HepG2 (cell line): ENCODE data around the gene GNL3. TPM values are rescaled to one million over a fixed set of nuclear protein-coding genes. Genes with fewer than 3 reads are reported as not detected.

Source experiments
- ATAC-seq: fragments of 200-7000 bp; cut with Tn5 transposase; 3 replicates; pipeline ENCODE4 v1.9.1; 2020; ENCODE audit warnings: mild to moderate bottlenecking, moderate library complexity
- BruUV-seq: library from RNA; stranded (reverse); fragments of 400-500 nt; replicated peaks from 2 replicates; lab custom pipeline; 2021; lab: Mats Ljungman, UMichigan
- CTCF ChIA-PET: fragments of 300-600 bp; formaldehyde crosslinking; extraction: SDS; loops from one replicate; lab custom pipeline; 2021; ENCODE audit warnings: low total read pairs, inconsistent platforms, low intra/inter-chr PET ratio; lab: Yijun Ruan, JAX
- POLR2A ChIA-PET: fragments of 350-600 bp; sonication (Branson Sonifier 250); formaldehyde crosslinking; loops from one replicate; lab custom pipeline; 2020; ENCODE audit warnings: antibody characterized with exemption, inconsistent platforms; lab: Yijun Ruan, JAX
- DNase-seq: peaks from one replicate; pipeline ENCODE4 v3.0.0-alpha.2; 2015; ENCODE audit warnings: low spot score
- FAIRE-seq: peaks from 3 replicates; lab custom pipeline; 2011; peaks lifted over from hg19 to GRCh38; lab: Jason Lieb, UNC
- H2AFZ ChIP-seq: one replicate; pipeline ENCODE4 v1.6.1; 2011; ENCODE audit warnings: low read length, inconsistent platforms
- H3K27ac ChIP-seq: fragments of 300-600 bp; 3 replicates; pipeline ENCODE4 v1.8.0; 2011; ENCODE audit warnings: mixed run types, mild to moderate bottlenecking, mixed read lengths, low read length, inconsistent platforms; ENCODE audit not compliant: insufficient read depth; ENCODE audit errors: extremely low read length
- H3K27me3 ChIP-seq, 2 experiments: fragments of 200-600 bp in 1 of 2; 2 replicates in 1 of 2; 3 replicates in 1 of 2; pipeline versions ENCODE4 v1.6.0 to v1.8.0; 2011; ENCODE audit warnings: low read length in 2 of 2, mild to moderate bottlenecking in 2 of 2, moderate library complexity in 2 of 2, inconsistent platforms in 1 of 2; ENCODE audit not compliant: insufficient read depth in 2 of 2, control insufficient read depth in 1 of 2
- H3K36me3 ChIP-seq, 2 experiments: fragments of 200-600 bp in 1 of 2; replicated peaks in 1 of 2; 2 replicates in 1 of 2; 3 replicates in 1 of 2; pipeline versions ENCODE4 v1.5.1 to v1.8.0; 2011; ENCODE audit warnings: low read length in 2 of 2, inconsistent platforms in 1 of 2; ENCODE audit not compliant: insufficient read depth in 2 of 2, control insufficient read depth in 1 of 2
- H3K4me1 ChIP-seq: 2 replicates; pipeline ENCODE4 v1.5.1; 2012; ENCODE audit warnings: low read length, inconsistent platforms; ENCODE audit not compliant: insufficient read depth
- H3K4me2 ChIP-seq: 2 replicates; pipeline ENCODE4 v1.6.0; 2011; ENCODE audit warnings: low read depth, low read length, inconsistent platforms
- H3K4me3 ChIP-seq, 3 experiments: fragments of 200-600 bp in 1 of 3; sonication (generic), shearing (Covaris generic) in 1 of 3; replicated peaks in 1 of 3; 2 replicates each; pipeline ENCODE4 v1.5.1; 2011 to 2016; ENCODE audit warnings: low read length in 3 of 3, inconsistent platforms in 2 of 3, low read depth in 2 of 3, mild to moderate bottlenecking in 2 of 3, control low read depth in 1 of 3, mixed read lengths in 1 of 3; ENCODE audit not compliant: insufficient read depth in 1 of 3
- H3K79me2 ChIP-seq: one replicate; pipeline ENCODE4 v1.6.1; 2011; ENCODE audit warnings: low read length, inconsistent platforms; ENCODE audit not compliant: insufficient read depth
- H3K9ac ChIP-seq: 2 replicates; pipeline ENCODE4 v1.6.0; 2011; ENCODE audit warnings: mild to moderate bottlenecking, low read depth, low read length, inconsistent platforms; ENCODE audit not compliant: insufficient read depth
- H3K9me3 ChIP-seq: 2 replicates; pipeline ENCODE4 v1.5.1; 2012; ENCODE audit warnings: mild to moderate bottlenecking, low read length
- H4K20me1 ChIP-seq: 2 replicates; pipeline ENCODE4 v1.6.0; 2011; ENCODE audit warnings: inconsistent platforms, mild to moderate bottlenecking, low read length, moderate library complexity; ENCODE audit not compliant: insufficient read depth
- BCL6 ChIP-seq: IDR thresholded peaks from 2 replicates; pipeline ENCODE4 v1.6.1; 2016; ENCODE audit warnings: missing genetic modification reagents, missing compliant biosample characterization
- EHMT2 ChIP-seq: fragments of 200-600 bp; sonication (generic); IDR thresholded peaks from 2 replicates; pipeline ENCODE4 v1.7.0; 2017; ENCODE audit warnings: antibody characterized with exemption, low read depth, low read length, borderline replicate concordance
- ETV5 ChIP-seq: IDR thresholded peaks from 2 replicates; pipeline ENCODE4 v1.6.1; 2018; ENCODE audit warnings: missing biosample characterization, missing genetic modification reagents, inconsistent platforms, borderline replicate concordance
- HOXA3 ChIP-seq: sonication (generic); formaldehyde crosslinking; IDR thresholded peaks from 2 replicates; pipeline ENCODE4 v1.5.0; 2020; ENCODE audit warnings: missing genetic modification reagents
- KAT8 ChIP-seq: IDR thresholded peaks from 2 replicates; pipeline ENCODE4 v1.6.1; 2016; ENCODE audit warnings: missing genetic modification reagents, missing compliant biosample characterization
- KDM6A ChIP-seq: IDR thresholded peaks from 2 replicates; pipeline ENCODE4 v1.6.1; 2016; ENCODE audit warnings: low read depth
- MBD4 ChIP-seq: IDR thresholded peaks from 2 replicates; pipeline ENCODE4 v1.6.1; 2012; ENCODE audit warnings: low read length, inconsistent platforms, borderline replicate concordance
- MED1 ChIP-seq: sonication (generic); formaldehyde crosslinking; IDR thresholded peaks from 2 replicates; pipeline ENCODE4 v1.4.0; 2020; ENCODE audit warnings: missing genetic modification reagents
- MXD4 ChIP-seq: IDR thresholded peaks from 2 replicates; pipeline ENCODE4 v1.6.1; 2016; ENCODE audit warnings: mild to moderate bottlenecking, missing biosample characterization, missing genetic modification reagents
- MXI1 ChIP-seq: IDR thresholded peaks from 3 replicates; pipeline ENCODE4 v1.6.1; 2012; ENCODE audit warnings: low read depth, low read length, inconsistent platforms, borderline replicate concordance
- MYC ChIP-seq: sonication (generic); formaldehyde crosslinking; IDR thresholded peaks from 2 replicates; pipeline ENCODE4 v1.9.0; 2021; ENCODE audit warnings: missing genetic modification reagents, borderline replicate concordance
- NCOR1 ChIP-seq: fragments of 200-600 bp; sonication (generic); IDR thresholded peaks from 2 replicates; pipeline ENCODE4 v1.7.0; 2017; ENCODE audit warnings: antibody characterized with exemption, low read length, borderline replicate concordance
- PAXIP1 ChIP-seq: sonication (generic); formaldehyde crosslinking; conservative IDR thresholded peaks from 2 replicates; pipeline ENCODE4 v1.4.0; 2020; ENCODE audit warnings: mild to moderate bottlenecking, missing genetic modification reagents, moderate library complexity
- SAP130 ChIP-seq: IDR thresholded peaks from 2 replicates; pipeline ENCODE4 v1.6.1; 2016; ENCODE audit warnings: low read depth
- TARDBP ChIP-seq: sonication (generic); formaldehyde crosslinking; IDR thresholded peaks from 2 replicates; pipeline ENCODE4 v1.8.0; 2022; ENCODE audit warnings: mild to moderate bottlenecking, missing genetic modification reagents
- TFE3 ChIP-seq: IDR thresholded peaks from 2 replicates; pipeline ENCODE4 v1.6.1; 2016
- ZNF121 ChIP-seq: sonication (generic); formaldehyde crosslinking; IDR thresholded peaks from 2 replicates; pipeline ENCODE4 v1.5.0; 2020; ENCODE audit warnings: mild to moderate bottlenecking, missing genetic modification reagents
- ZNF552 ChIP-seq: sonication (generic); formaldehyde crosslinking; IDR thresholded peaks from 2 replicates; pipeline ENCODE4 v1.9.0; 2022; ENCODE audit warnings: missing genetic modification reagents, mild to moderate bottlenecking, borderline replicate concordance
- ZNF878 ChIP-seq: sonication (generic); formaldehyde crosslinking; IDR thresholded peaks from 2 replicates; pipeline ENCODE4 v1.8.1; 2023; ENCODE audit warnings: mild to moderate bottlenecking, missing genetic modification reagents, moderate library complexity
- ZNF891 ChIP-seq: sonication (generic); formaldehyde crosslinking; IDR thresholded peaks from 2 replicates; pipeline ENCODE4 v1.5.0; 2020; ENCODE audit warnings: mild to moderate bottlenecking, missing genetic modification reagents
- in situ Hi-C: cut with HindIII; loops from 2 replicates; pipeline ENCODE4 v1.10.0; 2017; ENCODE audit warnings: low pct_unique_long_range_greater_than_20kb; ENCODE audit not compliant: extremely low pct_ligation_motif_present
- intact Hi-C: fragments of 100-400 bp; cut with micrococcal nuclease; formaldehyde crosslinking; loops from one replicate; pipeline ENCODE4 v1.10.0; 2022; ENCODE audit not compliant: unreplicated experiment
- polyA plus RNA-seq, 8 experiments: library from polyadenylated mRNA; depleted of rRNA in 3 of 8; stranded (reverse) in 7 of 8; unstranded in 1 of 8; fragments of >200 nt; fragmentation: Illumina TruSeq in 4 of 8; extraction: Trizol in 4 of 8; gene quantifications; 2 replicates each; pipeline versions ENCODE4 v1.2.1 to v1.2.3, GENCODE V29; 2011 to 2016; ENCODE audit warnings: low read depth in 4 of 8, missing spikeins in 1 of 8, mixed read lengths in 1 of 8; ENCODE audit not compliant: insufficient read depth in 1 of 8
- total RNA-seq, 5 experiments: library from RNA; depleted of rRNA; stranded (reverse); fragments of >200 nt; fragmentation: Illumina TruSeq; extraction: Trizol; gene quantifications; 2 replicates each; pipeline ENCODE4 v1.2.3, GENCODE V29; 2016; ENCODE audit warnings: low read depth in 1 of 5
- TF ChIP-seq, protein P1 (sequence below): sonication (generic); formaldehyde crosslinking; IDR thresholded peaks from 2 replicates; pipeline ENCODE4 v1.5.0; 2020; ENCODE audit warnings: missing genetic modification reagents

GNL3 gene
- total and polyA plus RNA-seq, 2 of the 13 experiments (the other 11 are each of a cell fraction or from before 2014, with no cell fraction given), result 129 to 257 TPM

DNA sequence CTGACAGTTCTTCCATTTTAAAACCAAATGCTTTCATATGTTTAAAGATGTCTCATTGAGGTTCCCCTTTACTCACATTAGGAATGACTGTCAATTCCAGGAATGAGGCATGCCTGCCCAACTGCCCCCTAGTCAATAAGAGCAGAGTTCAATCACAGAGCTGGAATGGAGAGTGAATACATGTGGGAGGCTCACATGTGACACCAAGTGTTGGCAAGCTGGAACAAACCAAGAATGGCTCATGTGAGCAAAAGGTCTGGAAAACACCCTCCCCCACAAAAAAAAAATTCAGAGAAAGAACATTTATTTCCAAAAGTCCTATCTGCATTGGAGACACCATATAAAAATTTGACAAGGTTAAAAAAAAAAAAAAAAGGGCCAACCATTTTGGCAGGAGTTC is 3.8 kb upstream of the GNL3 start:
- no peaks in the 10 kb centered on the region; a peak in 1 of 5 replicates for H3K27me3 ChIP-seq
- CTCF ChIA-PET, result interaction anchor here (1.2 kb wide), 1 partner anchor 210 kb away, joined by 3 read pairs; no protein-coding TSS in a partner anchor
- ATAC-seq, result peak; percentile 77
- no TSS peak for BruUV-seq
- peak; percentile 95 for FAIRE-seq
- no peak overlapping the region for H3K9ac ChIP-seq
- peak overlapping the region; percentile 45 for H3K4me2 ChIP-seq
- H3K9me3 ChIP-seq, result no peaks in the 10 kb centered on the region
- H3K27ac ChIP-seq, result peak overlapping the region; percentile 70
- peaks cover 60% of the 10 kb centered on the region for H3K79me2 ChIP-seq
- H3K36me3 ChIP-seq, result peaks cover 4 to 26% of the 10 kb centered on the region in 2 experiments
- peaks cover 70% of the 10 kb centered on the region for H3K4me1 ChIP-seq
- POLR2A ChIA-PET, result interaction anchor here (1.0 to 1.1 kb wide), 2 partner anchors 23 to 146 kb away, joined by 4 to 8 read pairs; partner anchors contain the start of genes GLT8D1, SPCS1 and UQCC5
- no peak overlapping the region for H3K4me3 ChIP-seq
- peak; percentile 90 for DNase-seq
- no peaks in the 10 kb centered on the region; the same call in 1 of the 2 replicates for H4K20me1 ChIP-seq
- H2AFZ ChIP-seq, result no peak overlapping the region
- intact Hi-C loops, result loop anchor here (1.0 kb wide), 1 partner anchor 210 kb away; no protein-coding TSS in a partner anchor
- in situ Hi-C loops, result loop anchor here (10.0 kb wide), 1 partner anchor 227 kb away; the partner anchor contains the start of genes NISCH and TNNC1
- TF ChIP-seq EHMT2, result no peak
- TF ChIP-seq, protein P1, sequence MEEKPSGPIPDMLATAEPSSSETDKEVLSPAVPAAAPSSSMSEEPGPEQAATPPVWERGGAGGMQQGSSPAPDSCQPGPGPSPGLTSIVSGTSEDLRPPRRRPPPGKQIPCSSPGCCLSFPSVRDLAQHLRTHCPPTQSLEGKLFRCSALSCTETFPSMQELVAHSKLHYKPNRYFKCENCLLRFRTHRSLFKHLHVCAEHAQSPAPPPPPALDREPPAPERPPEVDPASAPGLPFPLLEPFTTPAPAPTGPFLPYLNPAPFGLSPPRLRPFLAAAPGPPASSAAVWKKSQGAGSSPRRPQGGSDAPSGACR (CRISPR knock-in tag), result 0 out of 2 replicates have a peak, but pooled peaks have one; percentile 53
- peak; percentile 63 for TF ChIP-seq BCL6 (CRISPR knock-in tag)
- TF ChIP-seq ZNF878, result 0 out of 2 replicates have a peak, but pooled peaks have one; percentile 20
- TF ChIP-seq MXD4 (CRISPR knock-in tag), result peak; percentile 70; the same call in 1 of the 2 replicates
- TF ChIP-seq KDM6A (CRISPR knock-in tag), result peak; percentile 71
- TF ChIP-seq TARDBP (CRISPR knock-in tag), result 0 out of 2 replicates have a peak, but pooled peaks have one; percentile 17
- TF ChIP-seq NCOR1, result peak; percentile 42; the same call in 1 of the 2 replicates
- TF ChIP-seq ZNF121 (CRISPR knock-in tag), result no peak
- TF ChIP-seq SAP130 (CRISPR knock-in tag), result peak; percentile 92
- no peak for TF ChIP-seq ZNF552
- peak; percentile 64 for TF ChIP-seq PAXIP1 (CRISPR knock-in tag)
- peak; percentile 75 for TF ChIP-seq TFE3 (CRISPR knock-in tag)
- peak; percentile 20; the same call in 1 of the 2 replicates for TF ChIP-seq ETV5
- peak; percentile 46; the same call in 1 of the 2 replicates for TF ChIP-seq HOXA3 (CRISPR knock-in tag)
- TF ChIP-seq MED1 (CRISPR knock-in tag), result peak; percentile 77
- peak; percentile 52; the same call in 1 of the 2 replicates for TF ChIP-seq MYC (CRISPR knock-in tag)
- TF ChIP-seq KAT8 (CRISPR knock-in tag), result peak; percentile 67; the same call in 1 of the 2 replicates
- no peak for TF ChIP-seq ZNF891 (CRISPR knock-in tag)
- peak; percentile 94; the same call in 1 of the 3 replicates for TF ChIP-seq MXI1
- no peak for TF ChIP-seq MBD4
